PFSK-1 (cell line): ENCODE results near the gene TENT5C.

Source experiments
- FOXP2 ChIP-seq: optimal IDR thresholded peaks from 2 replicates; pipeline ENCODE3; 2011; ENCODE audit warnings: borderline replicate concordance, control low read depth, inconsistent platforms; ENCODE audit not compliant: insufficient read depth; ENCODE audit errors: extremely low read length, extremely low read depth
- POLR2AphosphoS5 ChIP-seq: IDR thresholded peaks from 2 replicates; pipeline ENCODE4 v1.6.1; 2012; ENCODE audit warnings: low read depth, mild to moderate bottlenecking, control low read depth, low read length, moderate library complexity
- REST ChIP-seq, 2 experiments: IDR thresholded peaks; 2 replicates each; pipeline versions ENCODE4 v1.6.1 to v1.8.0; 2011 to 2012; ENCODE audit warnings: low read depth in 2 of 2, low read length in 2 of 2, control low read depth in 1 of 2, inconsistent platforms in 1 of 2, mild to moderate bottlenecking in 1 of 2, moderate library complexity in 1 of 2; ENCODE audit not compliant: insufficient read depth in 1 of 2
- SIN3A ChIP-seq: IDR thresholded peaks from 2 replicates; pipeline ENCODE4 v1.6.1; 2012; ENCODE audit warnings: mild to moderate bottlenecking, low read length, moderate library complexity, borderline replicate concordance; ENCODE audit not compliant: insufficient read depth
- TAF1 ChIP-seq: IDR thresholded peaks from 2 replicates; pipeline ENCODE4 v1.6.1; 2012; ENCODE audit warnings: low read length, control low read depth, borderline replicate concordance; ENCODE audit not compliant: insufficient read depth

TENT5C gene

GRCh38 chr1:117653195-117653594, 47.3 kb downstream of the TENT5C start:
- TF ChIP-seq POLR2AphosphoS5 = no peak
- TF ChIP-seq TAF1 = no peak

GRCh38 chr1:117653732-117654492, 48.1 kb downstream of the TENT5C start:
- TF ChIP-seq SIN3A (no peak), TAF1 (no peak), REST (IDR thresholded peaks at IDR 0.05; ENCODE audit: insufficient read depth in 1 of 2, low read depth in 2 of 2, low read length in 2 of 2) (no peak), FOXP2 (no peak), POLR2AphosphoS5 (no peak)

GRCh38 chr1:117654493-117655219, 48.8 kb downstream of the TENT5C start:
- TF ChIP-seq POLR2AphosphoS5 (no peak), SIN3A (no peak), REST (IDR thresholded peaks at IDR 0.05; ENCODE audit: insufficient read depth in 1 of 2, low read depth in 2 of 2, low read length in 2 of 2) (no peak), TAF1 (no peak), FOXP2 (no peak)

GRCh38 chr1:117655220-117655577, 49.4 kb downstream of the TENT5C start:
- TF ChIP-seq POLR2AphosphoS5 = no peak
- TF ChIP-seq SIN3A = no peak
- TF ChIP-seq REST (IDR thresholded peaks at IDR 0.05; ENCODE audit: insufficient read depth in 1 of 2, low read depth in 2 of 2, low read length in 2 of 2) = no peak
- TF ChIP-seq TAF1 = no peak
- TF ChIP-seq FOXP2 = no peak

- TF ChIP-seq SIN3A (no peak), TAF1 (no peak), POLR2AphosphoS5 (no peak), REST (IDR thresholded peaks at IDR 0.05; ENCODE audit: insufficient read depth in 1 of 2, low read depth in 2 of 2, low read length in 2 of 2) (no peak), FOXP2 (no peak)
These were observed 50.4 kb downstream of the TENT5C start for GRCh38 chr1:117656202-117656641.
